Activated CD8-positive, alpha-beta memory T cell treated with anti-CD3 and anti-CD28 coated beads, Interleukin-2, amount 50 U/mL, for 48 hours (primary cell): Measurements from ENCODE around the gene MAP3K5.
"Not testable (repeated sequence)": the region's sequence is repeated elsewhere in the genome, so short reads cannot be mapped to it uniquely, and the experiment has no call there.

Source experiments
- DNase-seq: peaks from one replicate; pipeline ENCODE4 v3.0.0-alpha.2; 2020

MAP3K5 gene

GRCh38 chr6:136792095-136792409 is 225 bp downstream of the MAP3K5 start:
- DNase-seq = no peak

GRCh38 chr6:136791296-136792094 is 782 bp downstream of the MAP3K5 start:
- peak; percentile 71 for DNase-seq

- DNase-seq = no peak
These were observed 1.6 kb downstream of the MAP3K5 start for GRCh38 chr6:136790411-136791295.

- not testable (repeated sequence) for DNase-seq
These were observed 2.8 kb downstream of the MAP3K5 start for GRCh38 chr6:136789440-136789839.

- no peak for DNase-seq
These were observed 4.0 kb downstream of the MAP3K5 start for GRCh38 chr6:136788069-136788902.

GRCh38 chr6:136787726-136788068 is 4.6 kb downstream of the MAP3K5 start:
- DNase-seq = no peak

GRCh38 chr6:136786658-136787057 is 5.6 kb downstream of the MAP3K5 start:
- no peak for DNase-seq

- peak; percentile 59 for DNase-seq
These were observed 7.1 kb downstream of the MAP3K5 start for GRCh38 chr6:136784910-136785746.

- DNase-seq = no peak
These were observed 8.0 kb downstream of the MAP3K5 start for GRCh38 chr6:136784271-136784664.

GRCh38 chr6:136783495-136784270 is 8.6 kb downstream of the MAP3K5 start:
- DNase-seq = no peak

- DNase-seq = no peak
These were observed 9.3 kb downstream of the MAP3K5 start for GRCh38 chr6:136783021-136783420.

GRCh38 chr6:136782021-136782770 is 10.1 kb downstream of the MAP3K5 start:
- no peak for DNase-seq

GRCh38 chr6:136780972-136781371 is 11.3 kb downstream of the MAP3K5 start:
- DNase-seq = no peak

- no peak for DNase-seq
These were observed 12.6 kb downstream of the MAP3K5 start for GRCh38 chr6:136779682-136780081.

- DNase-seq = no peak
These were observed 14.6 kb downstream of the MAP3K5 start for GRCh38 chr6:136777651-136778050.

- no peak for DNase-seq
These were observed 16.7 kb downstream of the MAP3K5 start for GRCh38 chr6:136775548-136775947.

GRCh38 chr6:136775081-136775480 is 17.2 kb downstream of the MAP3K5 start:
- DNase-seq = no peak

- no peak for DNase-seq
These were observed 17.8 kb downstream of the MAP3K5 start for GRCh38 chr6:136774228-136775041.

GRCh38 chr6:136773473-136773796 is 18.8 kb downstream of the MAP3K5 start:
- no peak for DNase-seq
